Kidney (tissue), 14 donors: Measurements from ENCODE around the gene ZNF324B. TPM values are rescaled to one million over a fixed set of nuclear protein-coding genes. Genes with fewer than 3 reads are reported as not detected.
A peak's percentile ranks its signal among the peaks of the same experiment; 100 is the strongest.

Source experiments
- DNase-seq, 5 donors: peaks; one replicate each; pipeline ENCODE4 v3.0.0-alpha.2; 2013 to 2020
- FAIRE-seq: peaks from 2 replicates; lab custom pipeline; 2012; peaks lifted over from hg19 to GRCh38; lab: Jason Lieb, UNC
- H3K27ac ChIP-seq, 2 donors: one replicate each; pipeline ENCODE4 v1.7.0; 2013; ENCODE audit warnings: low read depth in 2 of 2, low read length in 2 of 2, inconsistent platforms in 1 of 2
- H3K27me3 ChIP-seq: one replicate; pipeline ENCODE4 v1.7.1; 2013; ENCODE audit warnings: low read length, inconsistent platforms; ENCODE audit not compliant: control insufficient read depth, insufficient read depth
- H3K36me3 ChIP-seq, 3 donors: one replicate each; pipeline versions ENCODE4 v1.7.0 to v1.7.1; 2013; ENCODE audit warnings: low read length in 3 of 3, control low read depth in 1 of 3, inconsistent platforms in 1 of 3; ENCODE audit not compliant: insufficient read depth in 3 of 3, control insufficient read depth in 2 of 3
- H3K4me1 ChIP-seq, 3 donors: one replicate each; pipeline versions ENCODE4 v1.7.0 to v1.7.1; 2013; ENCODE audit warnings: low read length in 3 of 3, inconsistent platforms in 1 of 3, low read depth in 1 of 3; ENCODE audit not compliant: control insufficient read depth in 2 of 3, insufficient read depth in 2 of 3
- H3K4me3 ChIP-seq, 3 donors: one replicate each; pipeline versions ENCODE4 v1.7.0 to v1.8.1; 2013; ENCODE audit warnings: low read length in 3 of 3, control low read depth in 1 of 3, inconsistent platforms in 1 of 3
- H3K9ac ChIP-seq, 3 donors: one replicate each; pipeline versions ENCODE4 v1.7.0 to v1.7.1; 2013; ENCODE audit warnings: low read length in 3 of 3, control low read depth in 1 of 3, inconsistent platforms in 1 of 3
- H3K9me3 ChIP-seq, 3 donors: one replicate each; pipeline versions ENCODE4 v1.7.0 to v1.7.1; 2013; ENCODE audit warnings: low read length in 3 of 3, control low read depth in 1 of 3, inconsistent platforms in 1 of 3; ENCODE audit not compliant: control insufficient read depth in 2 of 3, insufficient read depth in 1 of 3
- intact Hi-C: fragments of 100-400 bp; cut with DNase I; formaldehyde crosslinking; loops from one replicate; pipeline ENCODE4 v1.11.1; 2022
- polyA plus RNA-seq: library from polyadenylated mRNA; stranded (reverse); fragments of 350-450 nt; fragmentation: Illumina TruSeq; extraction: RNeasy Lipid Tissue Mini Kit (QIAGEN cat#74804); gene quantifications from one replicate; pipeline ENCODE4 v1.2.3, GENCODE V29; 2014; ENCODE audit warnings: low read depth, low replicate concordance; ENCODE audit not compliant: insufficient read depth
- total RNA-seq: library from RNA; stranded (reverse); fragmentation: NEBNext Ultra II Directional; extraction: Animal tissue kit (Norgen Biotek cat#: 25700); gene quantifications from one replicate; pipeline ENCODE4 v1.2.1, GENCODE V29; 2021
- TF ChIP-seq, protein P1 (sequence below): IDR thresholded peaks from 3 replicates; pipeline ENCODE4 v1.5.1; 2012; ENCODE audit warnings: mild to moderate bottlenecking, moderate library complexity, borderline replicate concordance; ENCODE audit not compliant: insufficient read depth; ENCODE audit errors: extremely low read depth
- donor health status: control.
- donor health status: control.
- donor health status: control.
- donor health status: control.
- donor health status: control.
- donor health status: DM: yes; HTN: yes; CAD: no.
- donor health status: Normal renal cell carcinoma (clear cell type).

Gene ZNF324B
- total and polyA plus RNA-seq, 2 donors from 2014 or later = 3.4 to 9.9 TPM

DNA sequence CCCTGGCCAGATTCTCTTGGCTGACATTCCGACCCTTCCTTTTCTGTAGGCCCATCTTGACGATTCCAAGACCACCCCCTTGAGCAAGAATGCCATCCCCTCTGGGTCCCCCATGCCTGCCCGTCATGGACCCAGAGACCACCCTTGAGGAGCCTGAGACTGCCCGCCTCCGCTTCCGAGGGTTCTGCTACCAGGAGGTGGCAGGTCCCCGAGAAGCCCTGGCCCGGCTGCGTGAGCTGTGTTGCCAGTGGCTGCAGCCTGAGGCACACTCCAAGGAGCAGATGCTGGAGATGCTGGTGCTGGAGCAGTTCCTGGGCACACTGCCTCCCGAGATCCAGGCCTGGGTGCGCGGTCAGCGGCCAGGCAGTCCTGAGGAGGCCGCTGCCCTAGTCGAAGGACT is 25.7 kb downstream of the ZNF324B start:
- no peaks in the 10 kb centered on the region for H3K9me3 ChIP-seq
- TF ChIP-seq, protein P1, sequence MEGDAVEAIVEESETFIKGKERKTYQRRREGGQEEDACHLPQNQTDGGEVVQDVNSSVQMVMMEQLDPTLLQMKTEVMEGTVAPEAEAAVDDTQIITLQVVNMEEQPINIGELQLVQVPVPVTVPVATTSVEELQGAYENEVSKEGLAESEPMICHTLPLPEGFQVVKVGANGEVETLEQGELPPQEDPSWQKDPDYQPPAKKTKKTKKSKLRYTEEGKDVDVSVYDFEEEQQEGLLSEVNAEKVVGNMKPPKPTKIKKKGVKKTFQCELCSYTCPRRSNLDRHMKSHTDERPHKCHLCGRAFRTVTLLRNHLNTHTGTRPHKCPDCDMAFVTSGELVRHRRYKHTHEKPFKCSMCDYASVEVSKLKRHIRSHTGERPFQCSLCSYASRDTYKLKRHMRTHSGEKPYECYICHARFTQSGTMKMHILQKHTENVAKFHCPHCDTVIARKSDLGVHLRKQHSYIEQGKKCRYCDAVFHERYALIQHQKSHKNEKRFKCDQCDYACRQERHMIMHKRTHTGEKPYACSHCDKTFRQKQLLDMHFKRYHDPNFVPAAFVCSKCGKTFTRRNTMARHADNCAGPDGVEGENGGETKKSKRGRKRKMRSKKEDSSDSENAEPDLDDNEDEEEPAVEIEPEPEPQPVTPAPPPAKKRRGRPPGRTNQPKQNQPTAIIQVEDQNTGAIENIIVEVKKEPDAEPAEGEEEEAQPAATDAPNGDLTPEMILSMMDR = no peak
- peaks cover 0 to 12% (median 11%) of the 10 kb centered on the region in 3 donors for H3K4me1 ChIP-seq
- peak overlapping the region in 1 of 3 donors; percentile 77 for H3K9ac ChIP-seq
- no peaks in the 10 kb centered on the region for H3K27me3 ChIP-seq
- intact Hi-C loops = no loop called here
- DNase-seq (peak in 2 of 5 donors; percentile 60 to 78), FAIRE-seq (no peak)
- peak overlapping the region in 1 of 3 donors; percentile 89 for H3K4me3 ChIP-seq
- H3K27ac ChIP-seq = peak overlapping the region in 1 of 2 donors; percentile 79
- peaks cover 0 to 4% (median 3%) of the 10 kb centered on the region in 3 donors for H3K36me3 ChIP-seq

DNA sequence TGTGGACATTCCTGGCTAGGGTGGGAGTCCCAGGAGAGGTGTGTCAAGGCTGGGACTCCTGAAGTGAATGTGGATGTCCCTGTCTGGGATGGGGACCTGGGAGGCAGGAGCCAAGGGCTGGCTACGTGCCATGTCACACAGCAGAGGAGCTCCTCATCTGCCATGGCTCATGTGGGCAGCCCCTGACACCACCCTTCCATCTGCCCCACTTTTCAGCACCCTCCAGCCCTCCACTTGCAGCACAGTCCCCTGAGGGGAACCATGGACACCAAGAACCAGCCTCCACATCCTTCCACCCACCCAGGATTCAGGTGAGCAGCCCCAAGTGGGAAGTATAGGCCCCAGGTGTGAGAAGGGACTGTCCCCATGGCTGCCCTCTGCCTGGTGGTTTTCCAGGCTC is 26.4 kb downstream of the ZNF324B start:
- H3K27me3 ChIP-seq = no peaks in the 10 kb centered on the region
- peaks cover 0 to 12% (median 11%) of the 10 kb centered on the region in 3 donors for H3K4me1 ChIP-seq
- no peak for FAIRE-seq
- H3K36me3 ChIP-seq = peaks cover 0 to 3% (median 2%) of the 10 kb centered on the region in 3 donors
- no peak overlapping the region for H3K4me3 ChIP-seq
- no peaks in the 10 kb centered on the region for H3K9me3 ChIP-seq
- intact Hi-C loops = no loop called here
- DNase-seq = peak in 1 of 5 donors; percentile 66
- TF ChIP-seq, protein P1 = no peak
- no peak overlapping the region for H3K27ac ChIP-seq
- no peak overlapping the region for H3K9ac ChIP-seq

DNA sequence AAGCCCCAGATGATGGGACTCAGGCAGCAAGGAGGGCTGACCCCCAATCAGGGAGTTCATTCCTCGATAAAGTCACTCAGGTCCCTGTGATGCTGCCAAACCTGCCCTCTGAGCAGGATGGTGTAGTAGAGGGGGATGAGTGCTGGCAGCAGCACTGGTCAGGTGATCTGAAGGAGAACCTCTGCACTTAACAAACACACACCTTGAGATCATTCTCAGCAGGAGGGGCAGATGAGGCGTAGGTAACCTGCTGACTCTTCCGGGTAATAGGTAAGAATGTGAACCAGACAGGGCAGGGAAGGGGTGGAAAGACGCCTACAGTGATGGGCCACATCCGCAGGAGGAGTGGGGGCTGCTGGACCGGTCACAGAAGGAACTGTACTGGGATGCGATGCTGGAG is 27.9 kb downstream of the ZNF324B start:
- Histone ChIP-seq H3K4me1 (peaks cover 0 to 12% (median 11%) of the 10 kb centered on the region in 3 donors), H3K36me3 (peaks cover 0 to 3% (median 2%) of the 10 kb centered on the region in 3 donors), H3K4me3 (no peak overlapping the region), H3K9ac (no peak overlapping the region), H3K9me3 (no peaks in the 10 kb centered on the region), H3K27ac (no peak overlapping the region), H3K27me3 (no peaks in the 10 kb centered on the region)
- DNase-seq = no peak
- intact Hi-C loops = no loop called here
- FAIRE-seq = no peak
- TF ChIP-seq, protein P1 = no peak
